GM19193 (cell line): ENCODE results near the gene OR4F17.
"Not testable (repeated sequence)": the region's sequence is repeated elsewhere in the genome, so short reads cannot be mapped to it uniquely, and the experiment has no call there.

Experiments used
- POLR2A ChIP-seq: IDR thresholded peaks from 4 replicates; pipeline ENCODE4 v1.6.1; 2011; ENCODE audit not compliant: insufficient read depth, insufficient read length; ENCODE audit errors: extremely low read depth

Gene OR4F17, protein sequence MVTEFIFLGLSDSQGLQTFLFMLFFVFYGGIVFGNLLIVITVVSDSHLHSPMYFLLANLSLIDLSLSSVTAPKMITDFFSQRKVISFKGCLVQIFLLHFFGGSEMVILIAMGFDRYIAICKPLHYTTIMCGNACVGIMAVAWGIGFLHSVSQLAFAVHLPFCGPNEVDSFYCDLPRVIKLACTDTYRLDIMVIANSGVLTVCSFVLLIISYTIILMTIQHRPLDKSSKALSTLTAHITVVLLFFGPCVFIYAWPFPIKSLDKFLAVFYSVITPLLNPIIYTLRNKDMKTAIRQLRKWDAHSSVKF

DNA sequence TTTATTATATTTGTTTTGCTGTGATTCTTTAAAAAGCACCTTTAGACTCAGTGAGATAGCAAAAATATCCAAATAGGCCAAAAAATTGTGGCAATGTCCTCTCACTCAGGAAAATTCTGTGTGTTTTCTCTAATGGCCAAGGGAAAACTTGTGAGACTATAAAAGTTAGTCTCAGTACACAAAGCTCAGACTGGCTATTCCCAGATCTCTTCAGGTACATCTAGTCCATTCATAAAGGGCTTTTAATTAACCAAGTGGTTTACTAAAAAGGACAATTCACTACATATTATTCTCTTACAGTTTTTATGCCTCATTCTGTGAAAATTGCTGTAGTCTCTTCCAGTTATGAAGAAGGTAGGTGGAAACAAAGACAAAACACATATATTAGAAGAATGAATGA is at the start of gene OR4F17:
TSS of gene OR4F17 (plus strand) at position 301 of the 400 bp plus-strand sequence. CDS start 3,575 bp downstream, outside the sequence.
- not testable (repeated sequence) for TF ChIP-seq POLR2A
